ENCODE data around the gene OR51B4. TPM values are rescaled to one million over a fixed set of nuclear protein-coding genes. Genes with fewer than 3 reads are reported as not detected.
A peak's percentile ranks its signal among the peaks of the same experiment; 100 is the strongest.

Gene OR51B4, protein sequence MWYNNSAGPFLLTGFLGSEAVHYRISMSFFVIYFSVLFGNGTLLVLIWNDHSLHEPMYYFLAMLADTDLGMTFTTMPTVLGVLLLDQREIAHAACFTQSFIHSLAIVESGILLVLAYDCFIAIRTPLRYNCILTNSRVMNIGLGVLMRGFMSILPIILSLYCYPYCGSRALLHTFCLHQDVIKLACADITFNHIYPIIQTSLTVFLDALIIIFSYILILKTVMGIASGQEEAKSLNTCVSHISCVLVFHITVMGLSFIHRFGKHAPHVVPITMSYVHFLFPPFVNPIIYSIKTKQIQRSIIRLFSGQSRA
- not detected in 2 replicates for total RNA-seq

- Histone ChIP-seq H3K4me3 (ENCODE audit: insufficient read depth, low read length) (no peak within 1 kb of the TSS), H3K4me2 (ENCODE audit: insufficient read depth, low read length) (no peak within 1 kb of the TSS), H3K27me3 (ENCODE audit: insufficient read depth, low read length) (no peaks in the 10 kb centered on the region), H4K20me1 (ENCODE audit: insufficient read depth, low read length) (no peaks in the 10 kb centered on the region), H3K36me3 (ENCODE audit: insufficient read depth, low read length) (no peaks in the 10 kb centered on the region), H2AFZ (ENCODE audit: low read length) (no peak within 1 kb of the TSS), H3K4me1 (ENCODE audit: insufficient read depth, low read length) (peaks cover 20% of the 10 kb centered on the region), H3K9me3 (ENCODE audit: low read depth, low read length) (no peaks in the 10 kb centered on the region), H3K27ac (ENCODE audit: low read depth, low read length) (no peak within 1 kb of the TSS), H3K79me2 (ENCODE audit: insufficient read depth, low read length) (no peaks in the 10 kb centered on the region)
- no peak for DNase-seq (ENCODE audit: insufficient read length, low spot score, missing footprints)
- no peak for TF ChIP-seq CTCF (IDR thresholded peaks at IDR 0.05; ENCODE audit: extremely low read depth, low read depth, low read length)
These were observed at the start of gene OR51B4 for GRCh38 chr11:5301846-5302245. Gene OR51B4, minus strand, starts transcription at chr11:5301946. Its CDS starts 0 bp downstream, at chr11:5301946.

DNA sequence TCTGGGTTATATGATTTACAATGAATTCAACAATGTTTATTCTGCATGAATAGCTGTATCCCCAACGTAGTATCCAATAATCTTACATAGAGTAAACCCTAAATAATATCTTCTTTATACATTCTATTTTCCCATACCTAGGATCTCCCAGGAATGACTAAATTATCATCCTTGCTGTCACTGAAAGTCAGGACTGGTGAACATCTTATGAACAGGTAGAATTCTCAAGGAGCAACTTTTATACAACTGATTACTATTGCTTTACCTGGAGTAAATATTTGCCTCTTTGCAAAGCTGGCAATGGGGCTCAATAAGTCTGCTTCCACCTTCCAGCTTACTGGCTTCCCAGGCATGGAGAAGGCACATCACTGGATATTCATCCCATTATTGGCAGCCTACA, 49.5 kb upstream of the OR51B4 start, which contains the start of gene OR51B6:
TSS of gene OR51B6 (plus strand) at position 301 of the 400 bp plus-strand sequence. CDS start at position 301, 0 bp downstream.
- no peak for TF ChIP-seq CTCF (IDR thresholded peaks at IDR 0.05; ENCODE audit: extremely low read depth, low read depth, low read length)
- Histone ChIP-seq H3K4me3 (ENCODE audit: insufficient read depth, low read length) (no peak within 1 kb of the TSS), H3K4me2 (ENCODE audit: insufficient read depth, low read length) (peak within 1 kb of the TSS; percentile 11), H3K36me3 (ENCODE audit: insufficient read depth, low read length) (no peaks in the 10 kb centered on the region), H4K20me1 (ENCODE audit: insufficient read depth, low read length) (no peaks in the 10 kb centered on the region), H3K9me3 (ENCODE audit: low read depth, low read length) (no peaks in the 10 kb centered on the region), H3K4me1 (ENCODE audit: insufficient read depth, low read length) (peaks cover 8% of the 10 kb centered on the region), H3K27me3 (ENCODE audit: insufficient read depth, low read length) (no peaks in the 10 kb centered on the region), H2AFZ (ENCODE audit: low read length) (peak within 1 kb of the TSS; percentile 49), H3K27ac (ENCODE audit: low read depth, low read length) (no peak within 1 kb of the TSS), H3K79me2 (ENCODE audit: insufficient read depth, low read length) (no peaks in the 10 kb centered on the region)
- no peak for DNase-seq (ENCODE audit: insufficient read length, low spot score, missing footprints)

GRCh38 chr11:5349550-5349949, 47.8 kb upstream of the OR51B4 start:
- no peak for DNase-seq (ENCODE audit: insufficient read length, low spot score, missing footprints)
- peak overlapping the region; percentile 6 for H2AFZ ChIP-seq (ENCODE audit: low read length)
- H4K20me1 ChIP-seq (ENCODE audit: insufficient read depth, low read length): no peaks in the 10 kb centered on the region
- H3K4me1 ChIP-seq (ENCODE audit: insufficient read depth, low read length): peaks cover 19% of the 10 kb centered on the region
- peak overlapping the region; percentile 5 for H3K27ac ChIP-seq (ENCODE audit: low read depth, low read length)
- no peaks in the 10 kb centered on the region for H3K36me3 ChIP-seq (ENCODE audit: insufficient read depth, low read length)
- TF ChIP-seq CTCF (IDR thresholded peaks at IDR 0.05; ENCODE audit: extremely low read depth, low read depth, low read length): no peak
- no peak overlapping the region for H3K4me2 ChIP-seq (ENCODE audit: insufficient read depth, low read length)
- no peaks in the 10 kb centered on the region for H3K79me2 ChIP-seq (ENCODE audit: insufficient read depth, low read length)
- H3K4me3 ChIP-seq (ENCODE audit: insufficient read depth, low read length): no peak overlapping the region
- H3K27me3 ChIP-seq (ENCODE audit: insufficient read depth, low read length): no peaks in the 10 kb centered on the region
- H3K9me3 ChIP-seq (ENCODE audit: low read depth, low read length): no peaks in the 10 kb centered on the region

DNA sequence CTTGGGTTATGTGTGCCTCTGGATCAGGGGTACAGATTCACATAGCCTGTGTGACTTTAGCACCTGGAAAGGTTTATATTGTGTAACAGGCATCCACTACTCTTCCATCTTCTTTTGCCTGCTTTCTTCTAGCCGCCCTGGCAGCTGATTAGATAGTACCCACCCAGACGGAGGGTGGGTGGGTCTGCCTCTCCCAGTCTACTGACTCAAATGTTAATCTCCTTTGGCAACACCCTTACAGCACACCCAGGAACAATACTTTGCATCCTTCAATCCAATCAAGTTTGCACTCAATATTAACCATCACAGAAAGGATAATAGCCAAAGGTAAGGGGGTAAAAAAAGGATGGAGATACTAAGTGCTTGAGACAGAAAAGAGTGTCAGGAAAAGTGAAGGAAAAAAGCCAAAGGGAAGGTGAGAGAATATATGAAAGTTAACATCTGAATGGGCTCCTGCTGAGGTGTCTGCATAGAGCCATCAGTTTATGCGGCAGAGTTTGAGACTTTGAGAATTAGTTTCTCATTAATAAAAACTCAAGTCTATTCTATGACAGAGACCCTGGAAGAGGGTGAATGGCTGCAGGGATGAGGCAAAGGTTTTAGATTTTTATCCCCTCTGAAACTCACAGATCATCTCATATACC, 46.9 kb upstream of the OR51B4 start:
- Histone ChIP-seq H3K36me3 (ENCODE audit: insufficient read depth, low read length) (no peaks in the 10 kb centered on the region), H2AFZ (ENCODE audit: low read length) (no peak overlapping the region), H3K4me1 (ENCODE audit: insufficient read depth, low read length) (peaks cover 23% of the 10 kb centered on the region), H3K27me3 (ENCODE audit: insufficient read depth, low read length) (no peaks in the 10 kb centered on the region), H3K9me3 (ENCODE audit: low read depth, low read length) (no peaks in the 10 kb centered on the region), H3K79me2 (ENCODE audit: insufficient read depth, low read length) (no peaks in the 10 kb centered on the region), H3K4me3 (ENCODE audit: insufficient read depth, low read length) (no peak overlapping the region), H3K27ac (ENCODE audit: low read depth, low read length) (no peak overlapping the region), H3K4me2 (ENCODE audit: insufficient read depth, low read length) (no peak overlapping the region), H4K20me1 (ENCODE audit: insufficient read depth, low read length) (no peaks in the 10 kb centered on the region)
- no peak for DNase-seq (ENCODE audit: insufficient read length, low spot score, missing footprints)
- no peak for TF ChIP-seq CTCF (IDR thresholded peaks at IDR 0.05; ENCODE audit: extremely low read depth, low read depth, low read length)

Measured in osteoblast (primary cell).